ENCODE results near the gene SSC5D.
"Not testable (repeated sequence)": the region's sequence is repeated elsewhere in the genome, so short reads cannot be mapped to it uniquely, and the experiment has no call there.

Gene SSC5D

GRCh38 chr19:55486043-55486970 is 1.9 kb upstream of the SSC5D start:
- DNase-seq (ENCODE audit: extremely low read depth in 1 of 2, low read depth in 1 of 2), result no peak

- no peak for DNase-seq (ENCODE audit: extremely low read depth in 1 of 2, low read depth in 1 of 2)
These were observed 989 bp upstream of the SSC5D start for GRCh38 chr19:55486971-55487923.

DNA sequence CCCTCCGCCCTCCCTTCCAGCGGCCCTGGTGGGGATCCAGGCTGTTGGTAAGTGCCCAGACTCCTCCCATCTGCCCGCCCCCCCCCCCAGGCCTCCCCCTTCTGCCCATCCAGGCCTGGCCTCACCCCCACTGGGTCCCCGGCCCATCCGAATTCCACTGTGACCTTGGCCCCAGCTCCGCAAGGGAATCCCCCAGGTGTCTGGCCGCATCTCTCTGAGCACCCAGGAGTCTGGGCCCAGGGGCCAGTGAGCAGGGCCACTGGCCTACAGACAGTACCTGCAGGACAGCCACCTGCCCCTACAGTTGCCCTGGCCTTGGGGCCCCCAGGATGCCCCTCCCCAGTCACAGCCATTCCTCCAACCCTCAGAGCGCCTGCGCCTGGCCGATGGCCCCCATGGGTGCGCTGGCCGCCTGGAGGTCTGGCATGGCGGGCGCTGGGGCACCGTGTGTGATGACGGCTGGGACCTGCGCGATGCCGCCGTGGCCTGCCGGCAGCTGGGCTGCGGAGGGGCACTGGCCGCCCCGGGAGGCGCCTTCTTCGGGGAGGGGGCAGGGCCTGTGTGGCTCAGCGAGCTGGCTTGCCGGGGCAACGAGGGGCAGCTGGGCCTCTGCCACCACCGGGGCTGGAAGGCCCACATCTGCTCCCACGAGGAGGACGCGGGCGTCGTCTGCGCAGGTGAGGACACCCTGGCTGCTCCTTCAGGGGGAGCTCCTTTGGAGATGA is 912 bp downstream of the SSC5D start:
- no peak for DNase-seq (ENCODE audit: extremely low read depth in 1 of 2, low read depth in 1 of 2)

DNA sequence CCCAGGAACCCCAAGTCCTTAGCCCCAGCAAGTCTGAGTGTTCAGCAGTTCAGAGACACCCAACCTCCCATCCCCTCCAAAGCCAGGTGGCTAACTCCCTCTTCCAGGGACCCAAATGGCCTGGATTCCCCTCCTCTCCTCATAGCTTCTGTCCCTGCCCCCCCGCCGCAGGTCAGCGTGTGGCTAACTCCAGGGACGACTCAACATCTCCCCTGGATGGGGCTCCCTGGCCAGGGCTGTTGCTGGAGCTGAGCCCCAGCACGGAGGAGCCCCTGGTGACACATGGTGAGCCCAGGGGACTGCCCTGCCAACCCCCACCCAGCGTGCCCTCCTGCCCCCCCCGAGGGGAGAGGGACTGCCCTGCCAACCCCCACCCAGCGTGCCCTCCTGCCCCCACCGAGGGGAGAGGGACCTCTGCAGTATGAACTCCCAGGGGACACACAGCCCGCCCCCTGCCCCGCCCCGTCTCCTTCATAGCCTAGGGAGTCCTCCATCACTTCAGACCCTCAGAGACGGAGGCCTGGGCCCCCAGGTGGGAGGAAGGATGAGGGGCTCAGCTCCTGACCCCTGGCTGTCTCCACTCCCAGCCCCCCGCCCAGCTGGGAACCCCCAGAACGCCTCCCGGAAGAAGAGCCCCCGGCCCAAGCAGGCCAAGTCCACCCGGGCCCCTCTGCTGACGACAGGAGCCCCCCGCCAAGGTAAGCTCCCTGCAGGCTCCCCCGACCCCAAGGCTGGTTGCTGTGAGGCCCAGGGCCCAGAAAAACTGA is 1.7 kb downstream of the SSC5D start:
- DNase-seq (ENCODE audit: extremely low read depth in 1 of 2, low read depth in 1 of 2), result no peak

- no peak for DNase-seq (ENCODE audit: extremely low read depth in 1 of 2, low read depth in 1 of 2)
These were observed 2.5 kb downstream of the SSC5D start for GRCh38 chr19:55490478-55491432.

GRCh38 chr19:55491546-55492360 is 3.5 kb downstream of the SSC5D start:
- no peak for DNase-seq (ENCODE audit: extremely low read depth in 1 of 2, low read depth in 1 of 2)

DNA sequence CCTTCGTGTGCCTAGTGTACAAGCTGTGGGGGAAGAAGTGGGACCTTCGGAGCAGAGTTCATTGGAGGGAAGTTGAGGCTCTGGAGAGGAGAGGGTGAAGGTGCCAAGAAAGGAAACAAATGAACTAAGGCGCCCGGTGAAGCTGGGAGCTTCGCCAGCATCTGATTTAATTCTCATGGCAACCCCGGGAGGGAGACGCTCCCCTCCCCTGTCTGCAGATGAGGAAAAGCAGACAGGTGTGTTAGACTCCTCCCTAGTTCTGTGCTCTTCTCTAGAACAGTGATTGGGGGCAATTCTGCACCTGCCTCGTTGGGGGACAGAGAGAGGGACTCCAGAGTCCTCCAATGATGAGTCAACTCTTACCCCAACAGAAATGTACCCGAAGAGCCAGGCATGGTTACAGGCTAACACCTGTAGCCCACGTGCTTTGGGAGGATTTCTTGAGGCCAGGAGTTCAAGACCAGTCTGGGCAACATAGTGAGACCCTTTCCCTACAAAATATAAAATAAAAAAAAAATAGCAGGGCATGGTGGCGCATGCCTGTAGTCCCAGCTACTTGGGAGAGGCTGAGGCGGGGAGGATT is 4.2 kb downstream of the SSC5D start:
- DNase-seq (ENCODE audit: extremely low read depth in 1 of 2, low read depth in 1 of 2), result no peak

- DNase-seq (ENCODE audit: extremely low read depth in 1 of 2, low read depth in 1 of 2), result no peak
These were observed 4.9 kb downstream of the SSC5D start for GRCh38 chr19:55493052-55493644.

DNA sequence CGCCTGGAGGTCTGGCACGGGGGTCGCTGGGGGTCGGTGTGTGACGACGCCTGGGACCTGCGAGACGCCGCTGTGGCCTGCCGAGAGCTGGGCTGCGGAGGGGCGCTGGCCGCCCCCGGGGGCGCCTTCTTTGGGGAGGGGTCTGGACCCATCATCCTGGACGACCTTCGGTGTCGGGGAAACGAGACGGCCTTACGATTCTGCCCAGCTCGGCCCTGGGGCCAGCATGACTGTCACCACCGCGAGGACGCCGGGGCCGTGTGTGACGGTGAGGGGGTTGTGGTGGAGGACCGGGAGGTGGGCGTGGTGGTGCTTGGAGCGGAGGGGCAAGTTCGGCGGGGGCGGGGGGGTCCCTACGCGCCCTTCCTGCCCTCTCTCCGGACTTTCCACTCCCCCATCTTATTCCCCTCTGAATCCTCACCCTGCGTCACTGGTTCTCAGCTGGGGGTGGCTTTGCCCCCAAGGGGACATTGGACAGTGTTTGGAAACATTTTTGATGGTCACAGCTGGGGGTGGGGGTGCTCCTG is 5.5 kb downstream of the SSC5D start:
- no peak for DNase-seq (ENCODE audit: extremely low read depth in 1 of 2, low read depth in 1 of 2)

- no peak for DNase-seq (ENCODE audit: extremely low read depth in 1 of 2, low read depth in 1 of 2)
These were observed 6.0 kb downstream of the SSC5D start for GRCh38 chr19:55494172-55494761.

DNA sequence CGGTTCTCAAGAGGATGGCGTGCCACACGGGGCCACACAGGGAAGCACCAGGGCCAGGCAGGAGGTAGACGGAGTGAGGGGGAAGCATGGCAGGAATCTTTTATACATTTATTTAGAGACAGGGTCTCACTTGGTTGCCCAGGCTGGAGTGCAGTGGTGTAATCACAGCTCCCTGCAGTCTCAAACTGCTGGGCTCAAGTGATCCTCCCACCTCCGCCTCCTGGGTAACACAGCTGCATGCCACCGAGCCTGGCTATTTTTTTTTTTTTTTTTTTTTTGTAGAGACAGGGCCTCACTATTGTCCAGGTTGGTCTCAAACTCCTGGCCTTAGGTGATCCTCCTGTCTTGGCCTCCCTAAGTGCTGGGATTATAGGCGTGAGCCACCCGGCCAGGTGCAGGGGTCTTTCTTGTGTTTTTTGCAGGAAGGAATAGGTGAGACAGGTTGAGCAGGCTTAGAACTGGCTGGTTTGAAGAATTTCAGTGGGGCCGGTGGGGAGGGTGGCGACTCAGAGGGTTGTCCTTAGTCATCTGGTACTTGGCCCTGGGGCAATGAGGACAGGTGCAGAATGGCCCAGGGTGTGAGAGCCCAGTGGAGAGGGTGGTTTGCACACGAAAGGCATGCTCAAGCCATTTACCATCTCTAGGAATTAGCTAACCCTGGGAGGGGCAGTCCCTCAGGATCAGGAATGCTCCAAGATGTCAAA is 7.6 kb downstream of the SSC5D start:
- no peak for DNase-seq (ENCODE audit: extremely low read depth in 1 of 2, low read depth in 1 of 2)

DNA sequence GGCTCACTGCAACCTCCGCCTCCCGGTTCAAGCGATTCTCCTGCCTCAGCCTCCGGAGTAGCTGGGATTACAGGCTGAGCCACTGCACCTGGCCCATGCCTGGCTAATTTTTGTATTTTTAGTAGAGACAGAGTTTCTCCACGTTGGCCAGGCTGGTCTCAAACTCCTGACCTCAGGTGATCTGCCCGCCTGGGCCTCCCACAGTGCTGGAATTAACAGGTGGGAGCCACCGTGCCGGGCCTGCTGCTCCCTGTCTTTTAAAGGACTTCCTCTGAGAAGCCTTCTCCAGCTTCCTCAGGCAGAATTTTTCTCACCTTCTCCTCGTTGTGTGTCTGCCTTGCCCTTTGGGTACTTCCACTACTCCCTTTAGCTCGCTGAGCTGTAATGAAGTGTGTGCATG is 8.6 kb downstream of the SSC5D start:
- not testable (repeated sequence) for DNase-seq (ENCODE audit: extremely low read depth in 1 of 2, low read depth in 1 of 2)

GRCh38 chr19:55497763-55498162 is 9.5 kb downstream of the SSC5D start:
- no peak for DNase-seq (ENCODE audit: extremely low read depth in 1 of 2, low read depth in 1 of 2)

DNA sequence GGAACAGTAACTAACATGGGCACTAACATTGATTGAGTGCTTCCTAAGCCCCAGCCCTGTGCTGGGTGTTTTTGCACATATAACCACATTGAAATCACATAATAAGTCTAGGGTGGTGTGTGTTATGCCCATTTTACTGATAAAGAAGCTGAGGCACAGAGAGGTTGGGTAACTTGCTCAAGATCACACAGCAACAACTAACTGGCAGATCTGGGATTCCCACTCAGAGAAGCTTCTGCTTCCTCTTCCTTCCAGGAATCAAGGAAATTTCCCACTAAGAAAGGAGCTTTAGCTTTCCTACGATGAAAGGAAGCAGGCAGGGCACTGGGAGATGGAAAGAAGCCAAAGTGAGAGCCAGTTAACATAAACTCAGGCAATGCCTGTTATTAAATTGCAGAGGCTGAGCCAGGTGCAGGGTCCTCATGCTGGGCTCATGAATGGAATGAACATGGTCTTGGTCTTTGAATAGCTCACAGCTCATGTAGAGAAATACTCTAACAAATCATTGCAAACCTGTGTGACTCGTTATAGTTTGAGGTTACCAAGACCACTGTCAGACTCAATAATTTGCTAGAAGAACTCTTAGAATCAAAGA is 10.1 kb downstream of the SSC5D start:
- no peak for DNase-seq (ENCODE audit: extremely low read depth in 1 of 2, low read depth in 1 of 2)

DNA sequence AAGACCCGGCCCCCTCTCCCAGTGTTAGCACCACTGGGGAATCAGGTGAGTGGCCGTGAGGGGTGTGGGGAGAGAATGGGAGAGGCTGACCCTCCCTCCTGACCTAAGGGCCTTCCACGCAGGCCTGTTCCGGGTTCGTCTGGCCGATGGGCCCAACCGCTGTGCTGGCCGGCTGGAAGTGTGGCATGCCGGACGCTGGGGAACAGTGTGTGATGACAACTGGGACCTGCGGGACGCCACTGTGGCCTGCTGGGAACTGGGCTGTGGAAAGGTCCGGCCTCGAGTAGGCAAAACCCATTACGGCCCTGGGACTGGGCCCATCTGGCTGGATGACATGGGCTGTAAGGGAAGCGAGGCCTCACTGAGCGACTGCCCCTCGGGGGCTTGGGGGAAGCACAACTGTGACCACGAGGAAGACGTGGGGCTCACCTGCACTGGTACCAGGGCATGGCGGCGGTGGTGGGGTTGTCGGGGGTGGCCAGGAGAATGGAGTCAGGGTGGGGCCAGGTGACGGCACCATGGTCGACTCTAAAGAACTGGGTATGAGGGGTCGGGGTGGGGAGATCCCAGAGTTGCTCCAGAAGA is 12.2 kb downstream of the SSC5D start:
- DNase-seq (ENCODE audit: extremely low read depth in 1 of 2, low read depth in 1 of 2), result no peak
